Limb (tissue), 2 donors: ENCODE measurements around the gene KIAA0232.
A peak's percentile ranks its signal among the peaks of the same experiment; 100 is the strongest.
"Not testable (repeated sequence)": the region's sequence is repeated elsewhere in the genome, so short reads cannot be mapped to it uniquely, and the experiment has no call there.

Source experiments
- DNase-seq, 2 donors: peaks; one replicate each; pipeline ENCODE4 v3.0.0-alpha.2; 2016; ENCODE audit errors: extremely low spot score in 2 of 2

The KIAA0232 gene

DNA sequence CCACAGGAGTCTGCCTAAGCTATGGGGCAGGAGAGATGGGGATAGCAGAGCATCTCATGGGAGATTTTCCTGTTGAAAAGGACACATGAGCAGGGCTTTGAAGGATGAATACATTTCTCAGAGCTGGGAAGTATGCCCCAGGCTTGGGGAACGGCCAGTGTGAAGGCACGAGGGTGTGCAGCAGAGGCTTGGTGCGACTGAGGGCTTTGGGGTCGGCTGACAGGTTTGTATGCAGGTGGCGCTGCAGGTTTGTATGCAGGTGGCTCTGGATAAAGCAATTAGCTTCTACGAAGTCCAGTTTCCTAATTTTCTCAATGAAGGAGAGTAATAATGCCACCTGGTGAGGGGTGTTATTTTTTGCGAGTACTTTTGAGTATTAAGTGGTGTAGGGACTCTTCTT, 6.8 kb upstream of the KIAA0232 start:
- DNase-seq = no peak

DNA sequence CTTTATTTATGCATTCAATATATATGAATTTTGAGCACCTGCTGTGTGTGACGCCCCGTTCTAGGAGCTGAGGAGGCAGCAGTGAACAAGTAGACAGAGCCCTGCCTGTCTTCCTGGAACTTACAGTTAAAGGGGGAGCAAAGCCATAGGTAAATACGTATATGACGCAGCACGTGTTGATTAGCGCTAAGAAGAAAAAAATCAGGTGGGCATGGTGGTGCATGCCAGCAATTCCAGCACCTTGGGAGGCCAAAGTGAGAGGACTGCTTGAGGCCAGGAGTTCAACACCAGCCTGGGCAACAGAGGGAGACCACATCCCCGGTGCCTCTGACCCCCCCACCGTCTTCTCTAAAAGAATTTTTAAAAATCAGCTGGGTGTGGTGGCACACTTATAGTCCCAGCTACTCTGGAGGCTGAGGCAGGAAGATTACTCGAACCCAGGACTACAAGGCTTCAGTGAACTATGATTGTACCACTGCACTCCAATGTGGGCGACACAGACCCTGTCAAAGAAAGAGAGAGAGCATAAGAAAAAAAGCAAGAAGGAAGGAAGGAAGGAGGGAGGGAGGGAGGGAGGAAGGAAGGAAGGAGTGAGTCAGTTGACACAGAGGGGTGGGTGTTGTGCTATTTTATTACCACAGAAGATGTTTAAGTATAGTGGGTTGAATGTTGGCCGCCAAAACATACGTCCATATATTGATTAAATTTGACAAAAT, 5.4 kb upstream of the KIAA0232 start:
- DNase-seq = no peak

DNA sequence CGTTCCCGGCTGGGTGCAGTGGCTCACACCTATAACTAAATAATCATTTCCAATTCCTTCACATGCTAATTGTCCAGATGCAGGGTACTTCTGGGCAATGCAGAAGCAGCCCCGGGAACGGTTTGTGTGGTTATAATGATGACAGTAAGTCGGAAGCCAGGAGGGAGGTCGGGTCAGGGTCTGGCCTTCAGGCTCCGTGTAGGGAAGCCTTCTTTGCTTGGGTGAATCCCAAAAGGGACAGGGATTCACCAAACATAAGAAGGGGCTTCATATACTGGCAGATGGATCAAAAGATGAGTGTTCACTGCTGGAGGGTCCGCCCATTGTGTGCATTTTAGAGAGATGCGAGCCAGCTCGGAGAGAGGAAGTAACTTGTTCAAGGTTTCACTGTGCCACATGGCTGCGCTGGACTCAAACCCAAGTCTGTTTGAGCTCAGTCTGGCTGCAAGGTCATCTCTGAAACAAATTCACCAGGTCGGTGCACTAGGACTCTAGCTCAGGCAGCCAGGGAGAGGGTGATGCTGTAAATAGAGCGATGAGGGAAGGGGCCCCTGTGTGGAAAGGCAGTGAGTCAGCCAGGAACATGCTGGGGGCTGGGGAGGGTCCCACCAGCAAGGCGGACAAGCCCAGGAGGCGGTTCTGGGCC, 4.8 kb upstream of the KIAA0232 start:
- no peak for DNase-seq

DNA sequence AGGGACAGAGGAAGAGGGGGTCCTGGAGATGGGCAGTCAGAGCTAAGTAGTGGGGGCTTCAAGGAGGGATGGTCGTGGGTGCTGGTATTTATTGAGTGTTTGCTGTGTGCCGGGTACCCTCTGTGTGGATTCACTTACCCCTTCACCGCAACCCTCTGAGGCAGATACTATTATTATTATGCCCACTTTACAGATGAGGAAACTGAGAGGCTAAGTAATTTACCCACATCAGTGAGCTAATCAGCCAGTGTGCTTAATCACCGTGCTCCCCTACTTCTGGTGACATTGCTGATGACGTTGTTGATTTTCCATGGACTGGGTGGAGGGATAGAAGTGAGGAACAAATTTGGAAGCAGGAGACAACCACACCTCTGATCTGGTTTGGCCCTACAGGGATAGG, 4.1 kb upstream of the KIAA0232 start:
- no peak for DNase-seq

DNA sequence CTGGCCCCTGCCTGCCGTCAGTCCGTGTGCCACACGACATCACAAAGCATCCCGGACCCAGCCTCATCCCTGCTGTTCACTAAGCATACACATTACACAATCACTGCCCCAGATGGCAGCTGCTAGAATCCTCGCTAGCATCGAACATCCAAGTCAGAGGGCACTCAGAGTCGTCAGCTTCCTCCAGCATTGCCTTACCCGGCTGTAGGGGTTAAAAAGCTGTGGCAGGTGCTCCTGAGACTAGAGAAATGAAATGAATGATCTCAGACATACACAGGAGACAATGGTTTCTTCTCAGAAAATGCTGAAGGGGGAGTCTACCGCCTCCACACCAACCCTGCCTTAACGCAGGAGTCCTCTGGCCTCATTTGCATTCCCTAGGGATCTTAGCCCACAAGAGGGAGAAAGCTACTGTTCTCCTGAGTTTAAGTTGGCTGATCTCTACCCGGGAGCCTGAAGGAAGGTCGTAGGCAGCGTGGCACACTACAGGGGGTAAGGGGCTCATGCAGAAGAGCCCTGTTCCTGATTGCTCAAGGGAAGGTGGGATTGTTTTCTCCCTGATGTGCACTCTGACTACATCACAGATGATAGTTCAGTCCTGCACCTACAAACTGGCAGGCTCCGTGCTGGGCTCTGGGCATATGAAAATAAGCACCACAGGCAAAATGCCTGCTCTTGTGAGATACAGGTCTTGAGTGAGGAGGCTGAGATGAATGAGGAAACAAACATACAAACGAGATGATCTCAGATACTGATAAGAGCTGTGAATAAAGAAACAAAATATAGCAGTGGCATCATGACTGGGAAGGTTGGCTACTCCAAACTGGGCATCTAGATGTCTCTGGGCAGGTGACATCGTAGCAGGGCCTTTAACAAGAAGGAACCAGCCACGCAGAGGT, 2.6 kb upstream of the KIAA0232 start:
- DNase-seq = no peak

DNA sequence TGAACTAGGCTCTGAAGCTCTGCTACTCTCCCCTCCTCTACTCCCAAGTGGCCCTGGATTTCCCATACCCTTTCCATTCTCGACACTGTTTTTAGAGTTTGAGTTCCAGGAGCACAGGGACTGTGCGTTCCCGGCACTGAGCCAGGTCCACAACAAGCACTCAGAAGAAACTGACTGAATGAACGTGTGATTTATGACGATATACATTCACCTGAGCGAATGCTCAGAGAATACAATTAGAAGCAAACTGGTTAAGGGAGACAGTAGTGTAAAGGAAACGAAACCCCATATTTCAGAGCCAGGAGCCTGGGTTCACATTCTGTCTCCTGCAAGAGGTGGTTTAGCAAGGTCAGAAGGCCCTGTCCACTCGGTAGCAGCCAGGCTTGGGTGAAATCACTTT, 1.4 kb upstream of the KIAA0232 start:
- DNase-seq = no peak

DNA sequence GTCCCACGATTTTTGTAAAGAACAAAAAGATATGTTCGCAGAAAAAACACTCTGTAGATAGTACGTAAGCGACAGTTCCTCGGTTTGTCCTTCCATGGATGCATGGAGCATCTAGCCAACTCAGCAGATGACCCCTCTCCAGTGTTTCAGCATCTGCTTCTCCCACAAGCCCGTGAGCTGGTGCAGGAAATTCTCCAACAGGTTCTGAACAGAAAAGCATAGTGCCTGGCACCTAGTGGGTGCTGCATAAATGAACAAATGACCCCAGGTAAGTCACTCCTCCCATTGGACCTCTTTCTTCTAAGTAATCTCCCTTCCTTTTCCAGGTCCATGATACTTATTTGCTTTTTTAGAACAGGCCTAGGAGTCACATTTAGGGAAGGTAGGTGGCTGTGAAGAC, 966 bp upstream of the KIAA0232 start:
- DNase-seq = peak in 1 of 2 donors; percentile 22

DNA sequence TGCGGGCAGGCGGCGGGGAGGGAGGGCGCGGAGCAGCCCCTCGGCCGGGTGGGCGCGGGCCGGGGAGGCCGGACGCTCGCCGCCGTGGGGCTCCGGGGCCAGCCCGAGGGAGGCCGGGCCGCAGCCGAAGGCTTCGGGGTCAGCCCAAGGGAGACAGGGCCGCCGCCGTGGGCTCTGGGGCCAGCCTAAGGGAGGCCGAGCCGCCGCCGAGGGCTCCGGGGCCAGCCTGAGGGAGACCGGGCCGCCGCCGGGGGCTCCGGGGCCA, 251 bp downstream of the KIAA0232 start:
- no peak for DNase-seq

DNA sequence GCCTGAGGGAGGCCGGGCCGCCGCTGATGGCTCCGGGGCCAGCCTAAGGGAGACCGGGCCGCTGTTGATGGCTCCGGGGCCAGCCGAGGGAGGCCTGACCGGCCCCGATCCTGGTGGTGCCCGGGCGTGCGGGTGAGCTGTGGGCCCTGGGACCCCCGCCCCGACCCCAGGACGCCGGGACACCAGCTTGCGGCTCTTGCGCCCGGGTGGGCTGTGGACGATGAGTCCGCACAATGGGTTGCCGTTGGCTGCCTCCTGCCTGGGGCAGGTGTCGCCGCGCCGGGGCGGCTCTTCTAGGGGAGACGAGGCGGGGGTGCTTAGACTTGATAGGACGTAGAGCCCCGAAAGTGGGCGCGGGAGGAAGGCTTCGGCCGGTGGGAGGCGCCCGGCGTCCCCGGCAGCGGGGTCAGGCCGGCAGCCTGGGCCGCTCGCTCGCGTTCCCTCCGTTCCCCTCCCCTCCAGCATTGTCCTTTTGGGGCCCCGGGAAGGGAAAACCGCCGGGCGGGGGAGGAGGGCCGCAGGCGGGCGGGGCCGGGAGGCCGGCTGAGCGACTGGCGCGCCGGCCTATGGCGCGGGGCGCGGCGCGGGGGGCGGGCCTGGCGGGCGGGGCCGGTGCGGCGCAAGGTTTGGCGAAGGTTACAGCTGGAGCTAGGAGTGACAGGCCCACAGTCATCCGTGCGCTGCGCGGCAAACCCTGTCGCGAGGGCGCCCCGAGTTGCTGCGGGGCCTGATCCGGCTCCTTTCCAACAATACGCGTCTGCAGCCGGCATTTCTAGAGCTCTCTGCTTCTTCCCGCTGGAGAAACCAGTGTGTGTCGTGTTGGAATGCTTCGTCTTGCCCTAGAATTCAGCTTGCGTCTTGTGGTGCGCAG, 819 bp downstream of the KIAA0232 start:
- DNase-seq = peak; percentile 87 to 98

DNA sequence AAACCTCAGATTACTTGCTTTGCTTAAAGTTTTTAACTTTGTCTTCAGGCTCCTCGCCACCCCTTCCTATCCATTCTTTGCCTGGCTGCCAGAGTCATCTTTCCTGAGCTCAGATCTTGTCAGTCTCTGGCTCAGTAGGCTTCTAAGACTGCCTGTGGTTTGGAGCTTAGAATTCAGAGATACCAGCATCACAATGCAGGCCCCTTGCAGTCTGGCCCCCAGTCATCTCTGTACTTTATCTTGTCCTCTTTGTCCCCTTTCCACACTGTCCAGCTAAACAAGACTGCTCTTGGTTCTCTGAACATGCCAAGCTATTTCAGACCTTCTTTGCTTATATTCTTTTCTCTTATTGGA, 3.0 kb downstream of the KIAA0232 start:
- no peak for DNase-seq

DNA sequence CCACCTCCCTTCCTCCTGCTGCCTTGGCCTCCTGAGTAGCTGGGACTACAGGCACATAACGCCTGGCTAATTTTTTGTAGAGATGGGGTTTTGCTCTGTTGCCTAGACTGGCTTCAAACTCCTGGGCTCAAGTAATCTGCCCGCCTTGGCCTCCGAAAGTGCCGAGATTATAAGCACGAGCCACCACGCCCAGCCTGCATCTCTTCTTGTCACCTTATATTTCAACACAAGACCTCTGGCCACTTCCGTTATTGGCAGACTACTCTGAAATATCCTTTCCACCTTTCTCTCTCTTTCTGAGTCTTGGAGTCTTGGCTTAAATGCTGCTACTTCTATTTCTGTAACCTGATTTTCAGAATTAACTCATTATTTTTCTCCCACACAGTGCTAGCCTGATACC, 5.6 kb downstream of the KIAA0232 start:
- no peak for DNase-seq

DNA sequence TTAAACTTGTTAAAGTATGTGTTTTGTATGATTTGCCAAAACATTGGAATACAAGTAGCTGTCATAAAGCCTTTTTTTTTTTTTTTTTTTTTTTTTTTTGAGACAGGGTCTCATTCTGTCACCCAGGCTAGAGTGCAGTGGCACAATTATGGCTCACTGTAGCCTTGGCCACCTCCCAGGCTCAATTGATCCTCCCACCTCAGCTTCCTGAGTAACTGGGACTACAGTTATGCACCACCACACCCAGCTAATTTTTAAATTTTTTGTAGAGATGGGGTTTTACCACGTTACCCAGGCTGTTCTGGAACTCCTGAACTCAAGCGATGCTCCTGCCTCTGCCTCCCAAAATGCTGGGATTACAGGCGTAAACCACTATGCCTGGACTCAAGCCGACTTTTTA, 8.7 kb downstream of the KIAA0232 start:
- not testable (repeated sequence) for DNase-seq

DNA sequence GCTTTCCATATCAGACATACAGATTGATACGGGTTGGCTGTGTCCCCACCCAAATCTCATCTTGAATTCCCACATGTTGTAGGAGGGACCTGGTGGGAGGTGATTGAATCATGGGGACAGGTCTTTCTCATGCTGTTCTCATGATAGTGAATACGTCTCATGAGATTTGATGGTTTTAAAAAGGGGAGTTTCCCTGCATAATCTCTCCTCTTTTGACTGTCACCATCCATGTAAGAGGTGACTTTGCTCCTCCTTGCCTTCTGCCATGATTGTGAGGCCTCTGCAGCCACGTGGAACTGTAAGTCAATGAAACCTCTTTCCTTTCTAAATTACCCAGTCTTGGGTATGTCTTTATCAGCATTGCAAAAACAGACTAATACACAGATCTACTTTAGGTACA, 9.3 kb downstream of the KIAA0232 start:
- DNase-seq = not testable (repeated sequence)

DNA sequence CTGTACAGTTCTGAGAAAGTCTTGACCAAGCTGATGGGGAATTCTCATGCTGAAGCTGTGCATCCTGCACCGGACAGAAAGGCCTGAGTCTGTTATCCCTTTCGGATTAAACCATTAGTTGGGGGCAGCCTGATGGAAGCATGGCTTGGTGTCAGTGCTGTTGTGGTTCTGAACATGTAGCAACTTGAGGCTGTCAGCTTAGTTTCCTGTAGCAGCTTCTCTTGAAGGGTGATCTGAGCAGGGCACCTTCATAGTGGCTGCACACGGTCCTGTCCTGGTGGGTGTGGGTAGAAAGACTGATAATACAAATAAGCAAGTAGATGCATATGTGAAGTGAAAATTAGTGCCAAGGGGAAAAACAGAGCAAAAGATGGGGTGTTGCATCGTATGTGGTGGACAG, 11.7 kb downstream of the KIAA0232 start:
- DNase-seq = no peak

DNA sequence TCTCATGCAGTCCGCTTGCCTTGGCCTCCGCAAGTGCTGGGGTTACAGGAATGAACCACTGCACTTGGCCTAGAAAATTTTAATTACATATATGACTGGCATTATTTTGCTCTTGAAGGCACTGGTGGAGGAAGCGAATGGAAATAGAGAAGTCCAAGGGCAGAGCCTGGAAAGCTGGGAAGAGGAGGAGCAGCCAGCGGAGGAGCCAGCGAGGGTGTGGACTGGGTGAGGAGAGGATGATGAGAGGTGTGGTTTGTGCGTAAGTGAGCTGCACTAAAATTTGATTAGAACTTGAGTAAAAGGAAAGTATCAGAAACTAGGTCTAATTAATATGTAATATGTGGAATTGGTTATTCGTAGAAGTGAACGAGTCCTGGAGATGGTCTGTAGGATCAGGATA, 13.3 kb downstream of the KIAA0232 start:
- DNase-seq = no peak

DNA sequence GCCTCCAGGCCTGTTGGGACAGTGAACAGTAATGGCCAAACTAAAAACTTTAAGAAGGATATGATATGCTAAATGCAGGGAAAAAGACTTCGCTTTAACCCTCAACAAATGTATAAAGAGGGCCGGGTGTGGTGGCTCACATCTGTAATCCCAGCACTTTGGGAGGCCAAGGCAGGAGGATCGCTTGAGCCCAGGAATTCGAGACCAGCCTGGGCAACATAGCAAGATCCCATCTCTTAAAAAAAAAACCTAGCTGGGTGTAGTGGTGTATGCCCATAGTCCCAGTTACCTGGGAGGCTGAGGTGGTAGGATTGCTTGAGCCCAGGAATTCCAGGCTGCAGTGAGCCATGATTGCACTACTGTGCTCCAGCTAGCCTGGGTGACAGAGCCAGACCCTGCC, 14.8 kb downstream of the KIAA0232 start:
- not testable (repeated sequence) for DNase-seq

DNA sequence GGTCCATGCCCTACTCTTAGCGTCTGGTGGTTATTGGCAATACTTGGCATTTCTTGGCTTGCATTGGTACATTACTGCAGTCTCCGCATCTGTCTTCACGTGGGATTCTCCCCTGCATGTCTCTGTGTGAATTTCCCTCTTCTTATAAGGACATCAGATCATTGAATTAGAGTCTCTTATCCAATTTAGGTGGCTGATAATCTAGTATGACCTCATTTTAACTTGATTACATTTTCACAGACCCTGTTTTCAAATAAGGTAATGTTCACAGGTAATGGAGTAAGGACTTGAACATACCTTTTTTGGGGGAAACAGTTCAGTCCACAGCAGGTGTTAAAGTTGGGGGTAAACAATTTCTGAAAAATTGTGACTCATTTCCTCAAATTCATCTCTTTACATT, 16.6 kb downstream of the KIAA0232 start:
- no peak for DNase-seq

DNA sequence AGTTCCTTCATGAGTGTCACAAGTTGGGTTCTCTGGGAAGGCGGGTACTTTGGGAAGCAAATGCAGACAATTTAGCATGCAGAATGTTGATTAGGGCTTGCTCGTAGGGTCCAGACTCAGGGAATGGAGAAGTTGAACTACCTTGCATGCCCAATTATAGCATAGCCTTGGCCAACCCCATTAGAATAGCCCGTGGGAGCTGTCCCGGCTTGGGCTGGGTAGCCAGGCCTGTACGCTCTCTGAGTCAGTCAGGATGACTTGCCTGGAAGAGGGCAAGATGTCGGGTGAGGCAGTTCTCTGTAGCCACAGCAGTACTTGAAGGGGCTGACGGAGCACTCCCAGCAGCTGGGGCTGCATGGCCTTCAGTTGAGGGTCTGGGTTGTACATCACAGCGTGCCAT, 19.5 kb downstream of the KIAA0232 start:
- DNase-seq = no peak

DNA sequence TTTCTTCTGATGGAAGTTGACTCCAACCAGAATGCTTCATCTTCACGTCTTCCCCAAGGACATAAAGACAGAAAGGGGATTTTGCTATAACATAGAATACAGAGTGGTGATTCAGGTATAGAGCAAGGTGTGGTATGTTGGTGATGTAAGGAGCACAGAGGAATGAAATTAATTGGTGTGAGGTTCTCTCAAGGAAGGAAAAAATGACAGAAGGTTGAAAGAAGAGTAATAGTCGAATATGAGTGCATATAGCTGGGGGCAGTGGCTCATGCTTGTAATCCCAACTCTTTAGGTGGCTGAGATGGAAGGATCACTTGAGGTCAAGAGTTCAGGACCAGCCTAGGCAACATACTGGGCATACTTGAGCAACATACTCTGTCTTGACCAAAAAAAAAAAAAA, 20.1 kb downstream of the KIAA0232 start:
- no peak for DNase-seq

DNA sequence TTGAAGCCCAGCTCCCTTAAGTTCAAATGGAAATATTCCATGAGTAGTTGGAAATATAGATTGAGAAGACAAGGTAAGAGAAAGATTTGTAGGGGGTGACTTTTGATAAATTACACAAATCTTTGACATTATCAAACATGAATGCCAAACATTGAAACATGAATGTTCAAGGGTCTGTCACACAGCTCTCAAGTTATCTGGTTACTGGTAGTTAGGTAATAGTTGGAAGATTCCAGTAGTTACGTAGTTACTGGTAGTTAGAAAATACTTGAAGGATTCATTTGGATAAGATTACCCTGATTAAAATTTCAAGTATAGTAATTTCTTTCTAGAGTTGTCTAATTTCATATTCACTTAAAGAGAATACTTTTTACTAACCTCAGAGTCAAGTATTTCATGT, 20.7 kb downstream of the KIAA0232 start:
- no peak for DNase-seq

DNA sequence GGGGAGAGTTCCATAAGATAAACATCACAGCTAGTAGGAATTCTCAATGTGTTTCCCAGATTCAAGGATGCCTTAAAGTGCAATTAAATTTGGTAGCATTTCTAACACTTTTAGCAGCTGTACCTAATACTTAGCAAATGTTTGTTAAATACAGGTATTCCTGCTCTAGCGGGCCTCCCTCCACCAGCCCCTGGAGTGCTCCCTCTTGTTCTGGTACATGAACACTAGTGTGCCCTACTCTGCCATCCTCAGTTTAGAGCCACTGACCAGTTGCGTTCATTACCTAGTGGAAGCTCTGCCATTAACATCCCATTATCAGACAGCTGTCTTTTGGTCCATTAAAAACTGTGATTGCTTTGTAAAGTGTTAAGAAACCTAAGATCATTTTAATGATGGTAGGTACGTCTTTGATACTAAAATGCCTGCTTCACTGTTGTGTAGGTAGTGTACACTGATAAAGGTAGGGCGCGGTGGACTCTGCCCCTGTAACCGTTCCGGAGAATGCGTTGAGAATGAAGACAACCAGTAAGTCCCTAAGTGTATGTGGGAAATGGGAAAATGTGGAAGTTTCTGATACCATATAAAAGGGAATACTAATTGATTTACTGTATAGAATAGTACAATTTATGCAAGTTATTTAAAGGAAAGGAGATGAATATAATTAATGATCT, 21.7 kb downstream of the KIAA0232 start:
- DNase-seq = no peak
